ENCODE results near the gene PIK3C2G. TPM values are rescaled to one million over a fixed set of nuclear protein-coding genes. Genes with fewer than 3 reads are reported as not detected.
A peak's percentile ranks its signal among the peaks of the same experiment; 100 is the strongest.

The PIK3C2G gene
- total RNA-seq, 3 donors from 2014 or later = 0.23 to 0.43 (median 0.32) TPM

DNA sequence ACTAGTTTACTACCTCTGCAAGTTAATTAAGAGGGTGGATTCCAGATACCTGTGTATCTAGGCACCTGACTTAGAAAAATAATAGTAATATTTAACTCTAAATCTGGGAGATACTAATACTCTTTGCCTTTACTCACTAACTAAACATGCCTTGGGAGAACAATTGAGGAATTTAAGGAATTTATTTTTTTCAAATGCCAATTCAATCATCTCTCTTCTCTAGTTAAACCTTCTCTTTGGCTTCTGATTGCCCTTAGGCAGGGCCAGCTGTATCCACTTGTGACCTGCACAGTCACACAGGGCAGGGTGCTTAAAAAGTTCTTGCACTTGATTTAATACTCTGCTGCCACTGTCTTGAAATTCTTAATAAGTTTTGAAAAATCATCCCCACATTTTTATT is 334.1 kb downstream of the PIK3C2G start:
- DNase-seq (no peak), ATAC-seq (no peak)
- no peaks in the 10 kb centered on the region for H3K36me3 ChIP-seq (ENCODE audit: low read depth)
- no peaks in the 10 kb centered on the region for H3K9me3 ChIP-seq
- no peaks in the 10 kb centered on the region for H3K4me1 ChIP-seq (ENCODE audit: low read depth)
- TF ChIP-seq, protein P1, sequence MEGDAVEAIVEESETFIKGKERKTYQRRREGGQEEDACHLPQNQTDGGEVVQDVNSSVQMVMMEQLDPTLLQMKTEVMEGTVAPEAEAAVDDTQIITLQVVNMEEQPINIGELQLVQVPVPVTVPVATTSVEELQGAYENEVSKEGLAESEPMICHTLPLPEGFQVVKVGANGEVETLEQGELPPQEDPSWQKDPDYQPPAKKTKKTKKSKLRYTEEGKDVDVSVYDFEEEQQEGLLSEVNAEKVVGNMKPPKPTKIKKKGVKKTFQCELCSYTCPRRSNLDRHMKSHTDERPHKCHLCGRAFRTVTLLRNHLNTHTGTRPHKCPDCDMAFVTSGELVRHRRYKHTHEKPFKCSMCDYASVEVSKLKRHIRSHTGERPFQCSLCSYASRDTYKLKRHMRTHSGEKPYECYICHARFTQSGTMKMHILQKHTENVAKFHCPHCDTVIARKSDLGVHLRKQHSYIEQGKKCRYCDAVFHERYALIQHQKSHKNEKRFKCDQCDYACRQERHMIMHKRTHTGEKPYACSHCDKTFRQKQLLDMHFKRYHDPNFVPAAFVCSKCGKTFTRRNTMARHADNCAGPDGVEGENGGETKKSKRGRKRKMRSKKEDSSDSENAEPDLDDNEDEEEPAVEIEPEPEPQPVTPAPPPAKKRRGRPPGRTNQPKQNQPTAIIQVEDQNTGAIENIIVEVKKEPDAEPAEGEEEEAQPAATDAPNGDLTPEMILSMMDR (IDR thresholded peaks at IDR 0.05) = no peak
- intact Hi-C loops (cut with DNase I, micrococcal nuclease) = no loop called here
- H3K4me3 ChIP-seq = no peak overlapping the region

DNA sequence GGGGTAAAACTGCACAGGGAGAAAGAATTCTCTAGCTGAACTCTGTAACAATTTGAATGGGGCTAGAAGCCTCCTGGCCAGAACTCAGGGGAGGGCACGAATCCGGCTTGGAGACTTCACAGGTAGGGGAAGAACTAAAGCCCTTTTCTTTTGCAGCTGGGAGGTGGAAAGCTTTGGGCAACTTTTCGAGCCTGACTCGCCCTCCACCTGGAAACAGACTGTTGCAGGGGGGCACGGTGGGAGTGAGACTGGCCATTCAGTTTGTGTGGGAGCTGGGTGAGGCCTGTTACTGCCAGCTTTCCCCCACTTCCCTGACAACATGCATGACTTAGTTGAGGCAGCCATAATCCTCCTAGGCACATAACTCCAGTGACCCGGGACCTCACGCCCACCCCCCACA is 340.6 kb downstream of the PIK3C2G start:
- H3K4me3 ChIP-seq = no peak overlapping the region
- TF ChIP-seq, protein P1 (IDR thresholded peaks at IDR 0.05) = no peak
- H3K9me3 ChIP-seq = no peaks in the 10 kb centered on the region
- intact Hi-C loops (cut with DNase I, micrococcal nuclease) = no loop called here
- H3K4me1 ChIP-seq (ENCODE audit: low read depth) = no peaks in the 10 kb centered on the region
- H3K36me3 ChIP-seq (ENCODE audit: low read depth) = no peaks in the 10 kb centered on the region
- ATAC-seq (no peak), DNase-seq (peak in 1 of 3 donors; percentile 9)

DNA sequence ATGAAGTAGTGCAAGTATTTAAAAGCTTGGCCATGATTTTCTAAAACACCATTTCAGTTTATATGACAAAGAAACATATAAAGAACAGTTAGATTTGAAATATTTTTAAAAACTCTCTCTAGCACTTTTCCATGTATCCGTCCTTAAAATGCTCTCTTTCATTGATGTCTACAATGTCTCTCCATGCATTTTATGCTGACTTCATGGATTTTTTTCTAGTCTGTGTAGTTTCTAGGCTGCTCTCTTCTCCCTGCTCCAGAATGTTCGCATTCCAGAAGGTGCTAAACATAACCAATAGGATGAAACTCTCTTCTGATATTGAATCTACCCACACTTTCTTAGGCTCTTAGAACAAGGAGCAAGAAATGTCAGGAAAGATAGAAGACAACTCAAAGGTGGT is 351.7 kb downstream of the PIK3C2G start:
- Histone ChIP-seq H3K36me3 (ENCODE audit: low read depth) (no peaks in the 10 kb centered on the region), H3K9me3 (no peaks in the 10 kb centered on the region), H3K4me3 (no peak overlapping the region), H3K4me1 (ENCODE audit: low read depth) (no peaks in the 10 kb centered on the region)
- no peak for DNase-seq
- no peak for ATAC-seq
- intact Hi-C loops (cut with DNase I, micrococcal nuclease) = no loop called here
- TF ChIP-seq, protein P1 (IDR thresholded peaks at IDR 0.05) = no peak

DNA sequence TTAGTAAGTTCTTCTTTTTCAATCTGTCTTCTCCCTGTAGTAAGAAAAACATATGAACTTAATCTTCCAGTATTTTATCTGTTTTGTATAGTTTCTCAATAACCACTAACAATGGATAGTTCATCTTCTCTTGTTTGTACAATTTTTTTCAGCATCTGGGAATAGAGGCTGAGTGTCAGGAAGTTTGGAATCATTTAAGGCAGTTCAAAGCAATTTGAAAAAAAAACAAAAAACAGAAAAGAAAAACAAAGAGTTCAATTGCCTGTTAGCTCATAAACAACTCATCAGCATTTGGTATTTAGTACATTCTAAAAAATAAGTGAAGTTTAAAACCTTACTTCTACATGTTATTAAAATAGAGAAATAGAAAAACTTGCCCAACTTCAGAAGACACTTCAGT is 359.7 kb downstream of the PIK3C2G start:
- H3K4me1 ChIP-seq (ENCODE audit: low read depth) = no peaks in the 10 kb centered on the region
- DNase-seq = no peak
- ATAC-seq = no peak
- no peaks in the 10 kb centered on the region for H3K36me3 ChIP-seq (ENCODE audit: low read depth)
- intact Hi-C loops (cut with DNase I, micrococcal nuclease) = no loop called here
- no peak overlapping the region for H3K4me3 ChIP-seq
- TF ChIP-seq, protein P1 (IDR thresholded peaks at IDR 0.05) = no peak
- H3K9me3 ChIP-seq = no peaks in the 10 kb centered on the region

DNA sequence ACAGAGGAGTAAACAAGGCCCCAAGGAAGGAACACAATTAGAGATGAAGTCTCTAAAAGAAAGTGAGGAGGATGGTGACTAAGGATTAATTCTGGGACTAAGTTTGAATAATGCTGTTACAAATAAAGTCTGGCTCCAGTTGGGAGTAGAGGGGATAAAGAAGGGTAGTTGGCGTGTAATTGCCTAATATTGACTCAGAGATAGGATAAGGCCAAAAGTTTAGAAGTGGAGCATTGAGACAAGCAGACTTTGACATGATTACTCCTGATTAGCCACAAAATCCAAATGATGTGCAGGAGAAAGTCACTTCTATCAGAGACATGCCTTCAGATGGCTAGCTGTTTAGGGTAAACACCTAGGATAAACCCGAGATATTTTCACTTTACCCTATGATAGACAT is 368.1 kb downstream of the PIK3C2G start:
- Histone ChIP-seq H3K4me3 (no peak overlapping the region), H3K9me3 (no peaks in the 10 kb centered on the region), H3K36me3 (ENCODE audit: low read depth) (no peaks in the 10 kb centered on the region), H3K4me1 (ENCODE audit: low read depth) (no peaks in the 10 kb centered on the region)
- intact Hi-C loops (cut with DNase I, micrococcal nuclease) = no loop called here
- ATAC-seq (no peak), DNase-seq (no peak)
- TF ChIP-seq, protein P1 (IDR thresholded peaks at IDR 0.05) = no peak

DNA sequence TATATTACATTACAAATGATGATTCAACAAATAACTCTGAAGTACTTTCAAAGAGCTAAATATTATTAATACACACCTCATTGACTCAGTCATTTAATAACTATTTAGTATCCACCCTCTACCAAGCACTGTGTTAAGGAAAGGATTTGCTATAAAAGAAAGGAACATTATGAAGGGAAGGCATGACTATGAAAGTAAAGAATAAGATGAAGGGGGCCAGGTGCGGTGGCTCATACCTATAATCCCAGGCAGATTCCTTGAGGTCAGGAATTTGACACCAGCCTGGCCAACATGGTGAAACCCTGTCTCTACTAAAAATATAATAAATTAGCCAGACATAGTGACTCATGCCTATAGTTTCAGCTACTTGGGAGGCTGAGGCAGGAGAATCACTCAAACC is 368.6 kb downstream of the PIK3C2G start:
- intact Hi-C loops (cut with DNase I, micrococcal nuclease) = no loop called here
- Histone ChIP-seq H3K9me3 (no peaks in the 10 kb centered on the region), H3K36me3 (ENCODE audit: low read depth) (no peaks in the 10 kb centered on the region), H3K4me1 (ENCODE audit: low read depth) (no peaks in the 10 kb centered on the region), H3K4me3 (no peak overlapping the region)
- TF ChIP-seq, protein P1 (IDR thresholded peaks at IDR 0.05) = no peak
- ATAC-seq (no peak), DNase-seq (no peak)

All from mucosa of descending colon (tissue), 3 donors.